Stimulated activated CD4-positive, alpha-beta T cell treated with anti-CD3 and anti-CD28 coated beads, Interleukin-1b, Interleukin-23, amount 100 ng/mL, for 4 hours (primary cell): ENCODE results near the gene ROR2.

Experiments used
- DNase-seq, 2 donors: peaks; one replicate each; pipeline ENCODE4 v3.0.0-alpha.2; 2020; ENCODE audit warnings: low read depth in 2 of 2

The ROR2 gene

GRCh38 chr9:91718071-91718470 lies 232.0 kb downstream of the ROR2 start:
- DNase-seq, result no peak

GRCh38 chr9:91716815-91717214 lies 233.2 kb downstream of the ROR2 start:
- DNase-seq, result no peak

- DNase-seq, result no peak
Observed at GRCh38 chr9:91716239-91716638, 233.8 kb downstream of the ROR2 start.

GRCh38 chr9:91714874-91715615 lies 235.0 kb downstream of the ROR2 start:
- no peak for DNase-seq

- no peak for DNase-seq
Observed at GRCh38 chr9:91714020-91714806, 235.8 kb downstream of the ROR2 start.

DNA sequence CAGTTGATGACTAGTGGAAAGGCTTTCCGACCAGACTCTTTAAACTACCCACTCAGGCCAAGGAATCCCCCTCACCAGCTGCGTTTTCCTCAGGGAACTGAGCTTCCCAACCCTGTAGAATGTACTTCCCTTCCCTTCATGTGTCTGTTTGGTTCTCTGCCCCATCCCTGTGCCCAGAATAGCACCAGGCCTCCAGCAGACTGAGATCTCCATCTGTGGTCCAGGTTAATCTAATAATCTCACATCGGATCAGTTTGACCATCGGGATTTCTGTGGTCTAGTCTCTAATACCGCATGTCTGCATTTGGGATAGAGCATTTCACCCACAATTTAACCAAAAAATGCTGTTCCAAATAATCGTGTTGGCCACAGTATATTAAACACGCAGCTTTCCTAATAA lies 237.2 kb downstream of the ROR2 start:
- no peak for DNase-seq

DNA sequence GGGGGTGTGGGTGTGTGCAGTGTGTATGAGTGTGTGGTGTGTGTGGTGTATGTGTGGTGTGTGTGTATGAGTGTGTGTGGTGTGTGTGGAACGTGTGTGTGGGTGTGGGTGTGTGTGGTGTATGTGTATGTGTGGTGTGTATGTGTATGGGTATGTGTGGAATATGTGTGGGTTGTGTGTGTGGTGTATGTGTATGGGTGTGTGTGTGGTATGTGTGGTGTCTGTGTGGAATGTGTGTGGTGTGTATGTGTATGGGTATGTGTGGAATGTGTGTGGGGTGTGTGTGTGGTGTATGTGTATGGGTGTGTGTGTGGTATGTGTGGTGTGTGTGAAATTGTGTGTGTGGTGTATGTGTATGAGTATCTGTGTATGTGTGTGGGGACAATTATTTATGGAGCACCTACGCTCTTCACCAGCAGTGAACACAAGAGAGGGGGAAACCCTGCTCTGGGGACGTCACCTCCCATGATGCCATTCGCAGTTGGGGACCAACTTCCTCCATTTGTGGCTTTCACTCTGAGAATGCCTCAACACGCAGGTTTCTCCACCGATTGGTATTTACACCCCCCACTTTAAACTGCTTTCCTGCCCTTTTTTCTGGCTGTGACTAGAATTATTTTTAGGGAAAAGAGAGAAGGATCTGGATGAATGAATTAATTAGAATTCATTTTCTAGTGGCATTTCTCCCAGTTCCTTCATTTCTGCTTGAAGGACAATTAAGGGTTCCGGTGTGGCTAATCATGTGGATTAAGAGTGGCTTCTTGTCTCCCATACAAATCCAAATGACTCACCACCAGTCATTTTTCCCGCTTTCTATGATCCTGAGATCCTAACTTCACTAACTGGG lies 238.1 kb downstream of the ROR2 start:
- DNase-seq, result peak; percentile 17 to 18

- DNase-seq, result no peak
Observed at GRCh38 chr9:91710158-91710557, 239.9 kb downstream of the ROR2 start.

DNA sequence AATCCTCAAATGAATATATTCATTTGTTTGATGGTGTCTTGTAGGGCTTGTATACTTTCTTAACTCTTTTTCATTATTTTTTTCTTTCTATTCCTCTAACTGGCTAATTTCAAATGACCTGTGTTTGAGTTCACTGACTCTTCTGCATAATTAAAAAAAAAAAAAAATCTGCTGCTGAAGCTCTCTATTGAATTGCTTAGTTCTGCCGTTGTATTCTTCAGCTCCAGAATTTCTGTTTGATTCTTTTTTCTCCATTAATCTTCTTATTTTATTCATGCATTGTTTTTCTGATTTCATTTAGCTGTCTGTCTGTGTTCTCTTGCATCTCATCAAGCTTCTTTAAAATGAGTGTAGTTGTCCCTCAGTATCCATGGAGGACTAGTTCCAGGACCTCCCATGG lies 244.6 kb downstream of the ROR2 start:
- DNase-seq, result no peak

DNA sequence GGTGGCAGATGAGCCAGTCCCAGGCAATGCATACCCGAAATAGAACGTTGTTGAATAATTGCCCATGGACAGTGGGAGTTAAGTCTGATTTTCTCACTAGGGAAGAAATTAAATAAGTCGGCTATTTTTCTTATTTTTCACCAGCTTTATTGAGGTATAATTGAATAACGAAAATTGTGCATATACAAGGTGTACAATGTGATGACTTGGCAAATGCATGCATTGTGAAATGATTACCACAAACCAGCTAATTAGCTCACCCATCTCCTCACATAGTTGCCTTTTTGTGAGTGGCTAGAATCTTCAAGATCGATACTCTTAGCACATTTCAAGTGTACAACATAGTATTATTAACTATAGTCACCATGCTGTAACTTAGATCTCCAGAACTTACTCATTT lies 249.6 kb downstream of the ROR2 start:
- DNase-seq, result no peak

DNA sequence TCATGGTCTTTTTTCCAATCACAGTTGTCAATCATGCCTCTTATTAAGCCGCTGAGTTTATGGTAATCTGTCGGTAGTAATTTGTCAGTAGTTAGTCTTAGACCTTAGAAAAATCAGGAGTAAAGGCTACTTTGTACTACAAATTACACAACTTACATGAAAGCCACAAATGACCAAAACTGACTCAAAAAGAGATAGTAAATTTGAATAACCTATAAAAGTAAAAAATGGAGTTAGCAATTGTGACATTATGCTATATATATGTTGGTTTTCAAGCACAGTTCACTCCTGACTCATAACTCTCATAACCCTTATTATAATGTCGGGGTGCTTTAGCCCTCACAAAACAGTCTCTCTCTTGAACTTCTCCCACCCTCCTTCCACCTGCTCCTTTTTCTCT lies 251.8 kb downstream of the ROR2 start:
- DNase-seq, result no peak

DNA sequence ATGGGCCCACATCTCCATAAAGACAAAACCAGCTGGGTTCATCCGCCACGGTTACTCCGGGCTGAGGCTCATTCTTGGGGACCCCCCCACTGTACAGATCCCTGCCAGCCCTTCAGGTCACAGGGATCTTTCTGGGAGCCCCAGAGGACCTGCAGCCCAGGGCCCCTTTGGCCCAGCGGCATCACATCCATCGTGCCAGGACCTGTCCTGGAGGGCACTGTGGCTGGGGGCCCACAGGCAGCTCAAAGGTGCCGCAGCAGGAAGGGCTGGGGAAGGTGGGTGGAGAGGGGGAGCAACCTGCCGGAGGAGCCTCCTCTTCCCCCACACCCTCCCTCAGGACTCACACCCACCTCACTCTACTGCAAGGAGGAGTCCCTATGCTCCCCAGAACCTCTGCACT lies 252.8 kb downstream of the ROR2 start:
- no peak for DNase-seq

DNA sequence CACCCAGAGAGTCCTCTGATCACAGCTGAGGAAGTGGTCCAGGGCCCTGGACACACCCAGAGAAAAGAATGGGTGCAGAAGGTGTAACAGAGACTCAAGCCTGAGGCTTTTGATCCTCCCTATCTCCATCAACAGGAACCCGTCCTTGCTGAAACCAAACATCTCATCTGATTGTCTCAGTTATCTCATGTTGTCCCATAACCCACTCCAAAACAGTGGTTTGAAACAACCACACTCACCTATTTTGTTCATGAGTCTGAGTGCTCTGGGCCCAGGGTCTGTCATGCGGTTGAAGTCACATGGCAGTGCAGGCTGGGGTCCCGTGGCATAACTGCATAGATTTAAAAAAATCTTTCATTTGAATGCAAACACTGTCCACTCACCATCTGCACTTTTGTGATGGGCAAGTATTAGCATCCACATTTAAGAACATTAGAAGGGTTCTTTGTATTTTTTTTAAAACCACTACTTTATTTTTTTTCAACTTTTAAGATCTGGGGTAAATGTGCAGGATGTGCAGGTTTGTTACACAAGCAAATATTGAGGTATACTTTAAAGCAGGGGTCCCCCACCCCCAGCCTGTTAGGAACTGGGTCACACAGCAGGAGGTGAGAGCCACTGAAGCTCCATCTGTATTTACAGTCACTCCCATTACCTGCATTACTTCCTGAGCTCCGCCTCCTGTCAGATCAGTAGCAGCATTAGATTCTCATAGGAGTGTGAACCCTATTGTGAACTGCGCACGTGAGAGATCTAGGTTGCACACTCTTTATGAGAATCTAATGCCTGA lies 255.8 kb downstream of the ROR2 start:
- DNase-seq, result no peak

- no peak for DNase-seq
Observed at GRCh38 chr9:91693226-91693625, 256.8 kb downstream of the ROR2 start.

DNA sequence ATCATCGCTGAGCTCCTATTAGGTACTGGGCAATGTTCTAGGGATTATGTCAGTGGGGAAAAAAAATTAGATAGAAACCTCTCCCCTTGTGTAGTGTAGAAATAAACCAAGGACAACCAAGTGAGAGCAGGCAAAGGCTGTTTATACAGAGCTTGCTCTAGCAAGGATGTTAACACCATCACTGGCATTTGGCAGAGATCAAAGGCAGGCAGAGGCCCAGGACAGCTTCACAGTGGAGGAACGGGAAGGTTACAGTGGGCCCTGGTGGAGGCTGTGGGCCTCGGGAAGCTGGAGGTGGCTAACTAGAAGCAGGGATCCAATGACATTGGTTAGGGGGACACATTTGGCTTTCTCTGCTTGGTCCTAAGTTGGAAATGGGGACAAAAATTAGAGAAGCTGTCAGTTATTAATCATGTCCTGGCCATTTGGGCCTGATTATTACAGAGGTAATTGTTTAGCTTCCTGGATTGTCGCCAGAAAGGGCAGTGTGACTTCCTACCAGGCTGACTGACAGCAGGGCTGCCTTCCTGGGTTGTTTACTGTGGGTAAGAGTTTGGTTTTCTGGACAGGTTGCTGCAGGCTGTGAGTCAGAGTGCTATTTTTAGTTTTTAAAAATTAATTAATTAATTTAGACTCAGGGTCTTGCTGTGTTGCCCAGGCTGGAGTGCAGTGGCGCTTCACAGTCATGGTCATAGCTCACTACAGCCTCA lies 259.3 kb downstream of the ROR2 start:
- no peak for DNase-seq

DNA sequence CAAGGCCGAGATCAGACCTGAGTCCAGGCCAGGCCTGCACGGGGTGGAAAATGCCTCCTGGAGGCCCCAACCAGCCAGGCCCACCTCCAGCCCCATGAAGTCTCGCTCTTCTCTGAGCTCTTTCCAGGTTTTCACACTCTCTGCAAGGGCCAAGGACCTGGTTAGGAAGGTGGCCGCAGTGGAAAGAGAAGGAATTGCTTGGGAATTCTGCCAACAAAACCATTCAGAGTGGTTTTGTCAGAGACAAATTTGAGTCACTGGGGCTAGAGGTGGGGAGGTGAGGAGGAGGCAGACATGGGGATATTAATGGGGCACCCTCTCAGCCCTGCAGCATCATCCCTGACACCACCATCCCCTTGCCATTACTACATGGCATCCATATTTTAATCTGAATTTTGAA lies 261.0 kb downstream of the ROR2 start:
- no peak for DNase-seq

DNA sequence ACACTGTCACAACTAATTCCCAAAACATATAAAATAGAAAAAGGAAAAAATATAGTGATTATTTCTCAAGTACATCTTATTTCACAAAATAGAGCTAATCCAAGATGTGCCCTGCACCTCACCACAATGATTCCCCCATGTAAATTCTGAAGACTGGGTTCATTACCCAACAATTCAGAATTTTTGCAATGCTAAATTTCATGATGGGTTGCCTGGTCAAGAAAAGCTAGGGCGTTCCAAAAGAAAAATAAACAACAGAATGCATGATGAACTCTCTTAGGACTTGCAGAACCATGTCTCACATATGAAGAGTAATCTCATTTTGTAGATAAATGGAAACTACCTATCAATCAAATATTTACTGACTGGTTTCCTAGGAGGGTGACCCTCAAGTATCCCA lies 266.8 kb downstream of the ROR2 start:
- DNase-seq, result no peak

- no peak for DNase-seq
Observed at GRCh38 chr9:91682806-91683205, 267.2 kb downstream of the ROR2 start.

DNA sequence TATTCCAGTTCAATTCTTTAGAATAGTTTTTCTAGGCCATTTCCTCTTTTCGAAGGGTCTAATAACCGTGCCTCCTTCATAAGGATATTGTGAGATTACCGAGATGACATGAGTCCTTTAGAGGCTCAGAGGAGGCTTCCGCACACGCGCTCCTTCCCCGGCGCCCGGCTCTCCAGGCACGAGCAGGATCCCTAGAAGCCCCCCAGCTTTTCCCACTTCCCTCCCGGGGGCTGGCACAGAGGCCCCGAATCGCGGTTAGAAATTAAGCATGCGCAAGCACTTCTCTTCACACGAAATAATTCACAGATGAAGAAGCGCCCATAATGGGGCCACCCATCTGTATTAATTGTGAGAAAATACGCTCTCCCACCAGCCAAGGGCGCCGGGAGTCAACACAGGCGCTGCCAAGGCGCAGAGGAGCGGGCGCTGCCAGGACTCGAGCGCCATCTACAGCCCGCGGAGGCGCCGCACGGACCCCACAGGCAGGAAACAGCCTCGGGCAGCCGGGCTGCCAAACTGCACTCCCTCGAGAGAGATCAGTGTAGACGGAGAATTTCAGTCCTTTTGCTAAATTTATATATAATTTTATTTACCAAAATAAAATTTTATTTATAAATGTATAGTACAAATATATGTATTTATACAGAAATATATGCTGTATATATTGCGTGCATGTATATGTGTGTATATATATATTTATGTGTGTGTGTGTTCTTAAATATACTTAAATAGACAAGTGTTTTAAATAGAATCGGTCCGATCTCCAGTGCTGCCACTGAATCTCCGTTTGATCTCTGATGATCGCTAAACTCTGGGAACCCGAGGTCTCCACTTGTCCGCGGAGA lies 268.3 kb downstream of the ROR2 start:
- peak; percentile 31 to 61 for DNase-seq

GRCh38 chr9:91680998-91681397 lies 269.0 kb downstream of the ROR2 start:
- DNase-seq, result no peak
